ENCODE data around the gene PGBD5. TPM values are rescaled to one million over a fixed set of nuclear protein-coding genes. Genes with fewer than 3 reads are reported as not detected.
A peak's percentile ranks its signal among the peaks of the same experiment; 100 is the strongest.

Gene PGBD5
- total RNA-seq, 3 donors from 2014 or later (not counting 1 experiment from before 2014, with no cell fraction given): 0.02 to 0.90 TPM; not detected in 1

- H3K27ac Mint-ChIP-seq: no peak overlapping the region
- H3K4me1 Mint-ChIP-seq: no peaks in the 10 kb centered on the region
- 75% methylated on average over 29 of the region's 29 CpGs for WGBS (ENCODE audit: insufficient coverage)
- Histone ChIP-seq H3K27me3 (ENCODE audit: control insufficient read depth, insufficient read depth, low read length) (no peaks in the 10 kb centered on the region), H3K27ac (ENCODE audit: low read length) (no peak overlapping the region), H3K4me1 (ENCODE audit: control insufficient read depth, insufficient read depth, low read length) (no peaks in the 10 kb centered on the region), H3K9me3 (ENCODE audit: control insufficient read depth, insufficient read depth, low read length) (no peaks in the 10 kb centered on the region), H3K36me3 (ENCODE audit: control insufficient read depth, insufficient read depth, low read length) (no peaks in the 10 kb centered on the region), H3K4me3 (ENCODE audit: low read length) (no peak overlapping the region)
- H3K27me3 Mint-ChIP-seq (ENCODE audit: low read depth in 2 of 2): peaks cover 7 to 22% of the 10 kb centered on the region in 2 donors
- no peak for TF ChIP-seq CTCF (IDR thresholded peaks at IDR 0.05)
- no peaks in the 10 kb centered on the region for H3K36me3 Mint-ChIP-seq
- peak in 2 of 3 donors; percentile 18 to 42 for ATAC-seq
- peak overlapping the region; percentile 4 for H3K4me3 Mint-ChIP-seq
- intact Hi-C loops (cut with micrococcal nuclease): no loop called here
- no peak for DNase-seq
- H3K9me3 Mint-ChIP-seq: no peaks in the 10 kb centered on the region
Observed at GRCh38 chr1:230332575-230333066, 93.5 kb downstream of the PGBD5 start.

- H3K9me3 Mint-ChIP-seq: no peaks in the 10 kb centered on the region
- no peak for DNase-seq
- intact Hi-C loops (cut with micrococcal nuclease): no loop called here
Observed at GRCh38 chr1:230332061-230332460, 94.1 kb downstream of the PGBD5 start.

GRCh38 chr1:230330157-230330556, 96.0 kb downstream of the PGBD5 start:
- no peak for TF ChIP-seq CTCF (IDR thresholded peaks at IDR 0.05)
- H3K27me3 Mint-ChIP-seq (ENCODE audit: low read depth in 2 of 2): peaks cover 7 to 10% of the 10 kb centered on the region in 2 donors
- H3K4me1 ChIP-seq (ENCODE audit: control insufficient read depth, insufficient read depth, low read length): no peaks in the 10 kb centered on the region
- H3K27ac ChIP-seq (ENCODE audit: low read length): no peak overlapping the region
- no peaks in the 10 kb centered on the region for H3K27me3 ChIP-seq (ENCODE audit: control insufficient read depth, insufficient read depth, low read length)
- H3K36me3 Mint-ChIP-seq: no peaks in the 10 kb centered on the region
- WGBS (ENCODE audit: insufficient coverage): 87% methylated on average over 7 of the region's 7 CpGs
- no peaks in the 10 kb centered on the region for H3K9me3 ChIP-seq (ENCODE audit: control insufficient read depth, insufficient read depth, low read length)
- no peaks in the 10 kb centered on the region for H3K36me3 ChIP-seq (ENCODE audit: control insufficient read depth, insufficient read depth, low read length)
- H3K4me3 Mint-ChIP-seq: no peak overlapping the region
- no peak for DNase-seq
- H3K27ac Mint-ChIP-seq: no peak overlapping the region
- intact Hi-C loops (cut with micrococcal nuclease): no loop called here
- H3K4me3 ChIP-seq (ENCODE audit: low read length): no peak overlapping the region
- ATAC-seq: no peak
- H3K4me1 Mint-ChIP-seq: no peaks in the 10 kb centered on the region
- no peaks in the 10 kb centered on the region for H3K9me3 Mint-ChIP-seq

More at GRCh38 chr1:230332061-230332460, 94.1 kb downstream of the PGBD5 start:
- Mint-ChIP-seq H3K4me3 (peak overlapping the region; percentile 18), H3K36me3 (no peaks in the 10 kb centered on the region), H3K27ac (no peak overlapping the region), H3K4me1 (no peaks in the 10 kb centered on the region), H3K27me3 (ENCODE audit: low read depth in 2 of 2) (peaks cover 7 to 17% of the 10 kb centered on the region in 2 donors)
- H3K9me3 ChIP-seq (ENCODE audit: control insufficient read depth, insufficient read depth, low read length): no peaks in the 10 kb centered on the region
- no peaks in the 10 kb centered on the region for H3K27me3 ChIP-seq (ENCODE audit: control insufficient read depth, insufficient read depth, low read length)
- H3K27ac ChIP-seq (ENCODE audit: low read length): no peak overlapping the region
- H3K36me3 ChIP-seq (ENCODE audit: control insufficient read depth, insufficient read depth, low read length): no peaks in the 10 kb centered on the region
- no peak for ATAC-seq
- no peak overlapping the region for H3K4me3 ChIP-seq (ENCODE audit: low read length)
- TF ChIP-seq CTCF (IDR thresholded peaks at IDR 0.05): no peak
- no peaks in the 10 kb centered on the region for H3K4me1 ChIP-seq (ENCODE audit: control insufficient read depth, insufficient read depth, low read length)
- WGBS (ENCODE audit: insufficient coverage): 91% methylated on average over 8 of the region's 8 CpGs
